Activated B cell treated with CpG ODN at 0.5 μM for 24 hours (primary cell): ENCODE results near the gene SPRYD4. TPM values are rescaled to one million over a fixed set of nuclear protein-coding genes. Genes with fewer than 3 reads are reported as not detected.
"Not testable (repeated sequence)": the region's sequence is repeated elsewhere in the genome, so short reads cannot be mapped to it uniquely, and the experiment has no call there.

Source experiments
- ATAC-seq: fragments of 200-7000 bp; cut with Tn5 transposase; one replicate; pipeline ENCODE4 v1.10.0; 2021; ENCODE audit warnings: low read depth, mild to moderate bottlenecking, moderate library complexity
- CTCF ChIA-PET: fragments of 350-600 bp; sonication (Branson Sonifier 250); formaldehyde crosslinking; loops from one replicate; lab custom pipeline; 2021; ENCODE audit warnings: antibody characterized with exemption; lab: Charles Lee
- POLR2A ChIA-PET: fragments of 350-600 bp; sonication (Branson Sonifier 250); formaldehyde crosslinking; loops from one replicate; lab custom pipeline; 2021; ENCODE audit warnings: antibody characterized with exemption; lab: Charles Lee
- DNase-seq: peaks from one replicate; pipeline ENCODE4 v3.0.0; 2022
- H3K27ac Mint-ChIP-seq: one replicate; pipeline ENCODE4 v1.8.0; 2020; ENCODE audit warnings: mixed read lengths
- H3K27me3 Mint-ChIP-seq: one replicate; pipeline ENCODE4 v1.8.0; 2021; ENCODE audit warnings: mixed read lengths
- H3K36me3 Mint-ChIP-seq: one replicate; pipeline ENCODE4 v1.8.0; 2021; ENCODE audit warnings: low read depth, mixed read lengths
- H3K4me1 Mint-ChIP-seq: one replicate; pipeline ENCODE4 v1.8.0; 2021; ENCODE audit warnings: mixed read lengths
- H3K4me3 Mint-ChIP-seq: one replicate; pipeline ENCODE4 v1.8.0; 2020; ENCODE audit warnings: mild to moderate bottlenecking, mixed read lengths
- H3K9me3 Mint-ChIP-seq: one replicate; pipeline ENCODE4 v1.8.0; 2020; ENCODE audit warnings: mixed read lengths
- CTCF ChIP-seq: fragments of 200-600 bp; IDR thresholded peaks from one replicate; pipeline ENCODE4 v1.8.0; 2022; ENCODE audit warnings: antibody characterized with exemption, mild to moderate bottlenecking
- intact Hi-C: fragments of 100-400 bp; cut with micrococcal nuclease; formaldehyde crosslinking; loops from one replicate; pipeline ENCODE4 v1.15.1; 2024
- total RNA-seq: library from RNA; stranded (reverse); gene quantifications from 2 replicates; pipeline ENCODE4 v1.2.3, GENCODE V29; 2022

The SPRYD4 gene
- total RNA-seq, 1 donor from 2014 or later, result 7.5 TPM

- Mint-ChIP-seq H3K4me1 (peaks cover 17% of the 10 kb centered on the region), H3K4me3 (peak overlapping the region; percentile 92), H3K36me3 (peaks cover 3% of the 10 kb centered on the region), H3K27ac (no peak overlapping the region), H3K27me3 (peaks cover 12% of the 10 kb centered on the region), H3K9me3 (no peaks in the 10 kb centered on the region)
- TF ChIP-seq CTCF, result no peak
- ChIA-PET POLR2A (no interaction called here), CTCF (no interaction called here)
- intact Hi-C loops, result no loop called here
- ATAC-seq (no peak), DNase-seq (no peak)
Measured at GRCh38 chr12:56486694-56487093, 18.3 kb downstream of the SPRYD4 start.

- ATAC-seq, result peak; percentile 27
- peaks cover 3% of the 10 kb centered on the region for H3K36me3 Mint-ChIP-seq
- TF ChIP-seq CTCF, result no peak
- H3K27me3 Mint-ChIP-seq, result peaks cover 13% of the 10 kb centered on the region
- H3K4me3 Mint-ChIP-seq, result peak overlapping the region; percentile 92
- no peaks in the 10 kb centered on the region for H3K9me3 Mint-ChIP-seq
- intact Hi-C loops, result no loop called here
- ChIA-PET POLR2A (interaction anchor here (0.6 to 2.5 kb wide), 8 partner anchors 13 to 358 kb away, joined by 3 to 10 read pairs (median 6); partner anchors contain the start of genes CNPY2 and TIMELESS), CTCF (interaction anchor here (1.0 to 1.8 kb wide), 2 partner anchors 14 to 265 kb away, joined by 4 read pairs; partner anchors contain the start of gene RNF41)
- no peak for DNase-seq
- H3K4me1 Mint-ChIP-seq, result peaks cover 17% of the 10 kb centered on the region
- H3K27ac Mint-ChIP-seq, result peak overlapping the region; percentile 55
Measured at GRCh38 chr12:56487448-56488040, 19.2 kb downstream of the SPRYD4 start.

- H3K4me1 Mint-ChIP-seq, result peaks cover 17% of the 10 kb centered on the region
- no peak for TF ChIP-seq CTCF
- no peaks in the 10 kb centered on the region for H3K9me3 Mint-ChIP-seq
- ATAC-seq (peak; percentile 99), DNase-seq (peak; percentile 67)
- intact Hi-C loops, result no loop called here
- ChIA-PET POLR2A (interaction anchor here (0.6 to 2.5 kb wide), 19 partner anchors 9 to 358 kb away, joined by 3 to 10 read pairs (median 4); partner anchors contain the start of genes CNPY2, NACA, PTGES3 and TIMELESS), CTCF (interaction anchor here (0.6 to 1.8 kb wide), 4 partner anchors 13 to 972 kb away, joined by 3 to 6 read pairs (median 4); partner anchors contain the start of gene RNF41)
- peaks cover 3% of the 10 kb centered on the region for H3K36me3 Mint-ChIP-seq
- peaks cover 13% of the 10 kb centered on the region for H3K27me3 Mint-ChIP-seq
- H3K27ac Mint-ChIP-seq, result peak within 1 kb of the TSS; percentile 81
- peak within 1 kb of the TSS; percentile 92 for H3K4me3 Mint-ChIP-seq
Measured at GRCh38 chr12:56488041-56488955, 19.9 kb downstream of the SPRYD4 start, which contains the start of gene GLS2. TSS of gene GLS2 (minus strand) at chr12:56488161. CDS start at chr12:56488118, 43 bp downstream.

- Mint-ChIP-seq H3K27ac (no peak overlapping the region), H3K4me1 (peaks cover 17% of the 10 kb centered on the region), H3K9me3 (no peaks in the 10 kb centered on the region), H3K27me3 (peaks cover 13% of the 10 kb centered on the region), H3K4me3 (no peak overlapping the region), H3K36me3 (peaks cover 3% of the 10 kb centered on the region)
- TF ChIP-seq CTCF, result no peak
- CTCF ChIA-PET, result interaction anchor here (1.1 kb wide), 1 partner anchor 12 kb away, joined by 3 read pairs; no protein-coding TSS in a partner anchor
- intact Hi-C loops, result no loop called here
- ATAC-seq, result no peak
- DNase-seq, result no peak
- POLR2A ChIA-PET, result interaction anchor here (1.1 kb wide), 1 partner anchor 41 kb away, joined by 3 read pairs; the partner anchor contains the start of gene TIMELESS
Measured at GRCh38 chr12:56490360-56490759, 22.0 kb downstream of the SPRYD4 start.

- H3K27me3 Mint-ChIP-seq, POLR2A ChIA-PET, H3K4me1 Mint-ChIP-seq, intact Hi-C loops, H3K4me3 Mint-ChIP-seq, CTCF ChIA-PET, DNase-seq, ATAC-seq, H3K36me3 Mint-ChIP-seq, H3K27ac Mint-ChIP-seq, H3K9me3 Mint-ChIP-seq: not testable (repeated sequence)
Measured at GRCh38 chr12:56493409-56494105, 25.2 kb downstream of the SPRYD4 start.

- H3K27ac Mint-ChIP-seq, ATAC-seq, DNase-seq, H3K9me3 Mint-ChIP-seq, H3K27me3 Mint-ChIP-seq, CTCF ChIA-PET, H3K36me3 Mint-ChIP-seq, H3K4me3 Mint-ChIP-seq, H3K4me1 Mint-ChIP-seq, POLR2A ChIA-PET, intact Hi-C loops: not testable (repeated sequence)
Measured at GRCh38 chr12:56494106-56494415, 25.7 kb downstream of the SPRYD4 start.

- intact Hi-C loops, H3K27me3 Mint-ChIP-seq, H3K4me3 Mint-ChIP-seq, POLR2A ChIA-PET, H3K4me1 Mint-ChIP-seq, CTCF ChIA-PET, DNase-seq, H3K9me3 Mint-ChIP-seq, ATAC-seq, H3K27ac Mint-ChIP-seq, H3K36me3 Mint-ChIP-seq: not testable (repeated sequence)
Measured at GRCh38 chr12:56494481-56494880, 26.1 kb downstream of the SPRYD4 start.
